HG03175 (cell line): ENCODE data around the gene EVL.
"Not testable (repeated sequence)": the region's sequence is repeated elsewhere in the genome, so short reads cannot be mapped to it uniquely, and the experiment has no call there.

Source experiments
- ATAC-seq: cut with Tn5 transposase; IDR thresholded peaks from one replicate; pipeline ENCODE4 v1.9.1; 2021; ENCODE audit warnings: mild to moderate bottlenecking, moderate library complexity; ENCODE audit not compliant: unreplicated experiment

Gene EVL

DNA sequence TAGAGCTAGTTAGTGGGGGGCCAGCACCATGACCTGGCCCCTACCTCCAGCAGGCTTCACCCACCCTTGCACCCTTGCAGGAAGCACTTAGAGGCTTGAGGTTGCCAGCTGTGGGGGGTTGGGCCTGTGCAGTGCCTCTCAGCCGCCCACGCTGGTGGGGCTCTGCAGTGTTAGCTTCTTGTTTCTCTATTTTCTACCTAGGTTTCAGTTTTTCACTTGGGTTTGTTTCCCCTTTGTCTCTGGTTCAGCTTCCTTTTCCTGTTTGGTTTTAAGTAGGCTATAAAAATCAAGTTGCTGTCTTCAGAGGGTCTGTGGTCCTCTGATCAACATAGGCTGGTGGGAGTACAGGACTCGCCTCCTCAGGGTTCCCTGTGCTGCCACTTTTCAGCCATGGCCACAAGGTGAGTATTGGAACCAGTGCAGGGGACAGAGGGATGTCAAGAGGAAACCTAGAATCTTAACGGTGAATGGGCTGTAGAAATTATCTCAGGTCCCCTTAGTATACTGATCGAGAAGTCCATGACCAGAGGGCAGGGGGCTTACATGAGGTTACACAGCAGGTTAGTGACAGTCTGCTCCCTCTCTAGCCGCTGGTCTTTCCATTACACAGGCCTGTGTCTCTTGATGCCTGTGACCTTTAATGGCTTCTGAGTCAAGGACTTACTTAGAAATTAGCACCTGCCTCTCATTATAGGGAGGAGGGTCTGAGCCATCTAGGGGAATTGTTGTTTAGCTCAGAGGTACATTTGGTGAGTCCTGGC is at the start of gene EVL:
Gene EVL (plus strand): TSS at position 312 of the 761 bp plus-strand sequence. CDS start 79 bp downstream, at position 391.
- peak; percentile 52 for ATAC-seq

- no peak for ATAC-seq
Measured at GRCh38 chr14:100017553-100017952, 47.7 kb upstream of the EVL start.

- no peak for ATAC-seq
Measured at GRCh38 chr14:100018054-100018453, 47.2 kb upstream of the EVL start.

GRCh38 chr14:100018482-100018881 is 46.7 kb upstream of the EVL start:
- ATAC-seq = no peak

GRCh38 chr14:100019156-100019744 is 46.0 kb upstream of the EVL start:
- no peak for ATAC-seq

- ATAC-seq = no peak
Measured at GRCh38 chr14:100020629-100021028, 44.6 kb upstream of the EVL start.

- no peak for ATAC-seq
Measured at GRCh38 chr14:100022772-100023451, 42.3 kb upstream of the EVL start.

- no peak for ATAC-seq
Measured at GRCh38 chr14:100025111-100025510, 40.1 kb upstream of the EVL start.

DNA sequence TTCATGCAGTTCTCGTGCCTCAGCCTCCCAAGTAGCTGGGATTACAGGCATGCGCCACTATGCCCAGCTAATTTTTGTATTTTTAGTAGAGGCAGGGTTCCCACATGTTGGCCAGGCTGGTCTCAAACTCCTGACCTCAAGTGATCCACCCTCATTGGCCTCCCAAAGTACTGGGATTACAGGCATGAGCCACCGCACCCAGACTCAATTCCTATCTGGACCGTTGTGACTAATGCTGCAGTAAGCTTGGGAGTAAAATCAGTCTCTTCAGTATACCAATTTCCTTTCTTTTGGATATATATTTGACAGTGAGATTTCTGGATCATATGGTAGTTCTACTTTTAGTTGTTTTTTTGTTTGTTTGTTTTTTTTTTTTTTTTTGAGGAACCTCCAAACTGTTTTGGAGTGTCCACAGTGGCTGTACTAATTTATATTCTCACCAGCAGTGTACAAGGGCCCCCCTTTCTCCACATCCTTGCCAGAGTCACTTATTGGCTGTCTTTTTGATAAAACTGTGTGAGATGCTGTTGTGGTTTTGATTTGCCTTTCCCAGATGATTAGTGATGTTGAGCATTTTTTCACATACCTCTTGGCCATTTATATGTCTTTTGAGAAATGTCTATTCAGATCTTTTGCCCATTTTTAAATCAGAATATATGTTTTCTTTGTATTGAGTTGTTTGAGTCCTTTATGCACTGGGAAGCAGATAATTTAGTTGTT is 37.3 kb upstream of the EVL start:
- ATAC-seq = no peak

DNA sequence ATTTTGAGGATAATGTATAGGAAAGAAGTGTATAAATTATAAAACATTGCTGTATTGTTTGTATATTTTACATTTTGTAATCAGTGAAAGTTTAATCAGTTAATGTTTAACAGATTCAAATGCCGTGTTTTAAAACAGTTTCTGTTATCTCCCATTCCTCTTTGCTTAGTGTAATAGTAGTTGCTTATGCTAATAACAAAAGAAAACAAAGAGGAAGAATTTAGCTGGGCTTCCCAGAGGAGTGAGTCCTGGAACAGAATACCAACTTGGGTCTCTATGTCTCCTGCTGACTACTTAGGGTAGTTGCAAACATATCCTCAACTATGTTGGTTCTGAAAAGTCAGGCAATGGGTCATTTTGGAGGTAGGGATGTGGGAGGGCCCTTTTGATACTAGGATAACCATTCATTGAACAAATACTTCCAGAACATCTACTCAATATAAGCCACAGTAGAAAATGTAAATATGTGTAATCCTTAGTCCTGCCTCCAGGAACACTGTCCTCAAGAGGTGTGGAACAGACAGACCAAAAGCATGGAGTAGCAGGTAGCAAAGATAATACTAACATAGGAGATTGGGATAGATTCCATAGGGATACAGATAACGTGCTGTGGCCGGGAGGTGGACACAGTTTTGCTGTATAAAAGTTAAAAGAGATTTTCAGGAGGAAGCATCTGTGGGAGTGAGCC is 36.1 kb upstream of the EVL start:
- no peak for ATAC-seq

- not testable (repeated sequence) for ATAC-seq
Measured at GRCh38 chr14:100030006-100030405, 35.2 kb upstream of the EVL start.

DNA sequence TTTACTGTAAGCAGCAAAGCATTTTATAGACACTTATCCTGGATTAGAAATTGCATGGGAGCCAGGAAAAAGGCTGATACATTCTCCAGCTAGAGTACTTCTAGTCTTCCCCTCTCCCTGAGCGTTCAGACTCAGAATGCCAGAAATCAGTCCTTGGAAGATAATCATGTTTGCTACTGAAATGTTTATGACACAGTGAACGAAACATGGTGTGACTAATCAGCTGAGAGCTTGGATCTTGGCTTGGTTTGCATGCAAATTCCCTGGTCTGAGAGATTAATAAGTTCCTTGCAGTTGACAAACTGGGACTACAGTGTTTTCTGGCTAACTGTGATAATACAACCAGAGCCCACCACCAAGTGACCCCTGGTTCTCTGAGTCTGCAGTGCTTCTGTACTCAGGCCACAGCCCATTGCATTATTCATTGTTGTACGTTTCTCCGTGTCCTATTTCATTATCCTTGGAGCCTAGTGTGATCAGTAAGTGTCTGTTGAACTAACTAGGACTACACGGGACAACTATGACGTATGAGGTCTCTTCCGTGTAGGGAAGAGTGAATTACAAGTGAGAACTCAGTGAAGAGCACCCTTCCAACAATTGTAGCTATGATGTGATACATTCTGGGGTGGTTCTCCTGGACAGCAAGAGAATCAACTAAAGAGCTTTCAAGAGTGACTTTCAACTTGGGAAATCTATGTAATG is 34.6 kb upstream of the EVL start:
- ATAC-seq = no peak

GRCh38 chr14:100031506-100032281 is 33.5 kb upstream of the EVL start:
- no peak for ATAC-seq

GRCh38 chr14:100032738-100033137 is 32.5 kb upstream of the EVL start:
- ATAC-seq = no peak

GRCh38 chr14:100033347-100034075 is 31.7 kb upstream of the EVL start:
- no peak for ATAC-seq

- no peak for ATAC-seq
Measured at GRCh38 chr14:100034468-100034867, 30.8 kb upstream of the EVL start.

- ATAC-seq = no peak
Measured at GRCh38 chr14:100034961-100035500, 30.2 kb upstream of the EVL start.

DNA sequence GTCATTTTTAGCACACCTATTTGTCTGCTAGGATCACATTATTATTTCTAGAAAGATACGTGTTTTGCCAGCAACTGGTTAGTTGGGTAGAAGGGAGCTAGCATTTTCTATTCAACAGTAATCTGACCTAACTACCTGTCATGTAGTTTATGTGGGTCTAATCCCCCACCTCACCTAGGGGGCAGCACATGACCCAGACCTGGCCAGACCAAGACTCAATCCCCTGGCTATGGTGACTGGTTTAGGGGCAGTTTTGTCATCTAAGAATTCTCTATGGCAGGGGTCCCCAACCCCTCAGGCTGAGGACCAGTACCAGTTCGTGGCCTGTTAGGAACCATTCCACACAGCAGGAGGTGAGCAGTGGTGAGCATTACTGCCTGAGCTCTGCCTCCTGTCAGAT is 29.5 kb upstream of the EVL start:
- ATAC-seq = no peak
